Measurements from ENCODE around the gene PCBP1.
"Not testable (repeated sequence)": the region's sequence is repeated elsewhere in the genome, so short reads cannot be mapped to it uniquely, and the experiment has no call there.

Gene PCBP1

DNA sequence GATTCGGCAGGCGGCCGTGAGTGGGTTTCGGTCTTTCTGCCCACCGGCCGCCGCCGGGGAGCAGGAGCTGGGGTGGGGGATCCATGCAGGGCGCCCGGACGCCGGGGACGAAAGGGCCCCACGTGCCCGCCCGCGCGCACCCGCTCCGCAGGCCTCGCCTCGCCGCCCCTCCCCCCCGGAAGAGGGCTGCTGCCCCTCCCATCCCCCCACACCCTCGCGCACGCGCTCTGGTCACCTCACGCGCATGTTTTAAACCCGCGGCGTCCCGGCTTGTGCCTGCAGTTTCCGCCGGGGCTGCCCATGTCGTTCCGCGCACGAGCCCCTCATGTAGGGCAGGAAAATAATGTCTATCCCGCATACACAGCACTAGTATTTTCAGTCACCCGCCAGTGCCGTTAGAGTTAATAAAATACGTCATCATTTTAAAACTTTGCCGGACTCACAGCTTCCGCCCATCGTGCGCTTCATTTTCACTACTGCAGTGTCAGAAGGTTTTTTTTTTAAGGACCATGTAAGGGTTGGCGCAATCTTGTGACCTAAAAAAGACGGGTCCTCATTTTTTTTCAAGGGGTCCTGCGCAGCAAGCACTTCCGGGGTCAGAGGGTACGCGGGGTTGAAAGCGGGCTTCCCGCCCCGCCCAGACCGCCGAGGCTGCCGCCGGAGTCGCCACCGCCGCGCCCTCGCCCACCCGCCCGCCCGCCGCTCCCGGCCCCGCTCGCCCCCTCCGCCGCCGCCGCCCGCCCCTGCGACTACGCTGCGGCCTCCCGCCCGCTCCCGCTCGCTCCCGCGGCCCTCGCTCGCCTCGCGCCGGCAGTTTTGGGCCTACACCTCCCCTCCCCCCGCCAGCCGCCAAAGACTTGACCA lies at the start of gene PCBP1:
TSS of gene PCBP1 (plus strand) at position 640 of the 864 bp plus-strand sequence. CDS start 267 bp downstream, outside the sequence.
- DNase-seq: peak; percentile 65

DNA sequence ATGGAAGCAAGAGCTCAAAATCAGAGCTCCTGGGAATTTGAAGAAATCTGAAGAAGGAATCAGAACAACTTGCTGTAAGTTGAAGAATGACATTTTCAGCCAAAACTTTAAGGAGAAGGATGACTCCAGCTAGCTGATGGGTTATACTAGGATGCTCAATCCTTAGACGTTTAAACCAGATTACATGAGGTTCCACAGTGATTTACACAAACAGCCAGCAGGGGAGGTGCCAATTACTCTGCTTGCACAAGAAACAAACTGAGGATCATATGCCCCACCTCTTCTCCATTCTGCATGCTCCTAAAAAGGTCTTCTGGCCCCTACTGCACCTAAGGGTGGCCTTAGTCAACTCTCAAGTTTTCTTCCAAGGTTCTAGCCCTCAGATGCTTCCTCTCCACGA lies 47.9 kb upstream of the PCBP1 start:
- DNase-seq: no peak

DNA sequence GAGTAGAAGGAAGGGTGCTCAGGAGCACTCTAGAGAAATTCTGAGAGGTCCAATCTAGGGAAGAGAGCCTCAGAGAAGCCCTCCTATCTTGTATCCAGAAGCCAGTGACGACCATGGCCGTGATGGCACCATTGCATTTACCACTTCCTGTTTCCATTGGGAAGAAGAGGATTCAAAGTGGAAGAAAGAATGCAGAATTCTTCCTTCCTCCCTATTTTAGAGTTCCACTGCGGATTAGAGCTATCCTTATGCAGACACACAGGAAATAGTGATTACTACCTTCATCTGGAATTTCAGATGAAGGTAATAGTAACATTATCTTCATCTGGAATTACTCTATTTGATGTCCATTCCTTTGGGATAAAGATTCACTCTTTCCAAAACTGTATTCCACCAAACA lies 45.6 kb upstream of the PCBP1 start:
- DNase-seq: no peak

DNA sequence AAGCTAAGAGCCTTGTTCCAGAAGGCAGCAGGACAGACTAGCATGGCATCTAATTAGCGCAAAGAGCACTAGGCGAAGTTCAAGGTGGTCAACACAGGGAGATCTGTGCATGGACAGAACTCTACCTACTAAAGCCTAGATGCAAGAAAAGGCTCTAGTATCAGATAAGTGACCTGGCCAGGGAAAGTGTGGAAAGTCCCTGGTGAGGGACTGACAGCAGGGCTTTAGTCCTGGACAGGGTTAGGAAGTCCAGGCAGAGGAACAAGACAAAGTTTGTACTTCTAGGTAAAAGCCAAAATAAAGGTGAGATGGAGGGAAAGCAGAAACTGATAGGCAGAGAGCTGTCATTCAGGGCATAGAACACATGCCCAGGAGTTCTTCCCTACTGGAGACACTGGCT lies 45.0 kb upstream of the PCBP1 start:
- no peak for DNase-seq

DNA sequence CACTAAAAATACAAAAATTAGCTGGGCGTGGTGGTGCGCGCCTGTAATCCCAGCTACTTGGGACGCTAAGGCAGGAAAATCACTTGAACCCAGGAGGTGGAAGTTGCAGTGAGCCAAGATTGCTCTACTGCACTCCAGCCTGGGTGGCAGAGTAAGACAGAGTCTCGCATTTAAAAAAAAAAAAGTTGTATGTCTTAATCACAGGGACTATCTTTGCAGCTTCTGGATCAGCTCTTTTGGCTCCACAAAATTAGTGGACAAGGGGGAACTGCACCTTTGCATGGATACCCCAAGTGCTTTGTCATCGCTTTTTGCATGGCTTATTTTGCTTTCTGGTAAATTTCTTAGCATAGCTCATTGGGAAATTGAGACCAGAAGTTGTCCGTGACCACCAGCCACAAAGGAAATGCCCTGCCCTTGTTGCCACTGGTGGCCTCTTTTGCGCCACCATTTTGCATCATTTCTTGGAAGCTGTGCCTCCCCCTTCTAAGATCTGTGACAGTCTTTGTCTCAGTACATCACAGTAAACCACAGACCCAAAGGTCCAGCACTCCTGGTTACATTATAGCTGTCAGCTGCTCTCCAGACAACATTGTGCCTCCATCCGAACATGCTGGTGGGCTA lies 43.9 kb upstream of the PCBP1 start:
- DNase-seq: no peak

DNA sequence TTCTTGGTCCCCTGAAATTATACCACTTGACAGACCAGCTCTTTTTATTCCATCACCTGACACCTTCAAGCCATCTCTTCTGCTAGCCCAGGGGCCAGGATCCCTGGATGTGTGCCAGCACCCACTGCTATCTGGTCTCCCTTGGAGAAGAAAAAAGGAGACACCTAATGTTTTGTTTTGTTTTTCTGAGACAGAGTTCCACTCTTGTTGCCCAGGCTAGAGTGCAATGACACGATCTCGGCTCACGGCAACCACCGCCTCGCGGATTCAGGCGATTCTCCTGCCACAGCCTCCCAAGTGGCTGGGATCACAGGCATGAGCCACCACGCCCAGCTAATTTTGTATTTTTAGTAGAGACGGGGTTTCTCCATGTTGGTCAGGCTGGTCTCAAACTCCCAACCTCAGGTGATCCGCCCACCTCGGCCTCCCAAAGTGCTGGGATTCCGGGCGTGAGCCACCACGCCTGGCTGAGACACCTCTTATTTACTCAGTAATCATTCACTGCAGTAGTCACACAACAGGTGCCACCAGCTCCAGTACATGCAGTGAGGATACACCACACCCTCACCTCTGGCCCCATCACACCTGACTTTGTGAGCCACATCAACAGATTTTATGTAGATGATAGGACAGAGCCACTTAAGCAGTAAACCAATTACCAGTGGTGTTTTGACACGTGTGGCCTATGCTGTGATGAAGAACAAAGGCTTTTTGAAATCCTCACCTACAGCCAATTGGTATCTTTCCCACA lies 42.8 kb upstream of the PCBP1 start:
- DNase-seq: no peak

DNA sequence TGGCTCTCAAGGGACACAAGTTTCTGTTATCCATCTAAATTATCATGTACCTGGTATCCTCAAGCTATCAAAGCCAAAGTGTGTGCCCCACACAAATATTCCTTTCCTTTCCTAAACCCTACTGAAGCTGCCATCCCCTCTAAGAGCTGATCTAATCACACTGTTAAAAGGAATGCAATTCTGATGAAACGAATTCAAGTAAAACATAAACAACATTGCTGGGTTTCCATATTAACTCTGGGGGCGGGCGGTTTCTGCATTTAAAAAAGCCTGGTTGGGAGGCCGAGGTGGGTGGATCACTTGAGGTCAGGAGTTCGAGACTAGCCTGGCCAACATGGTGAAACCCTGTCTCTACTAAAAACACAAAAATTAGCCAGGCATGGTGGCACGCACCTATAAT lies 41.9 kb upstream of the PCBP1 start:
- no peak for DNase-seq

DNA sequence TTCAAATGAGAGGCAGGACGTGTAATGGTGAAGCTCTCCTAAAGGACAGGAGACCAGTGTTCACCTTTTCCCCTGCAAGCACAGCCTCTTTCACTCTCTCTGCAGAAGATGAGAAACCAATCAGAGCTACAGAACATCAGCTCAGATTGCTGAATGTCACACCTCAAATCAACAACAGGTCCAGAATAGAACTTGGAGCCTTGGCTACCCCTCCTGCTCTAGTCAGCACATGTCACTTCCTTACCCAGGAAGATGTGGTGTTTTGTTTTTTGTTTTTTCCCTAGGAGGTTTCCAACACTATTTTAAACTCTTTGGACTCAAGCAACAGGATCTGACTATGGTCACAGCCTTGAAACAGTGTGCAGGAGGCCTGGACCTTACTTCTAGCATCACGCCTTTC lies 41.3 kb upstream of the PCBP1 start:
- no peak for DNase-seq

DNA sequence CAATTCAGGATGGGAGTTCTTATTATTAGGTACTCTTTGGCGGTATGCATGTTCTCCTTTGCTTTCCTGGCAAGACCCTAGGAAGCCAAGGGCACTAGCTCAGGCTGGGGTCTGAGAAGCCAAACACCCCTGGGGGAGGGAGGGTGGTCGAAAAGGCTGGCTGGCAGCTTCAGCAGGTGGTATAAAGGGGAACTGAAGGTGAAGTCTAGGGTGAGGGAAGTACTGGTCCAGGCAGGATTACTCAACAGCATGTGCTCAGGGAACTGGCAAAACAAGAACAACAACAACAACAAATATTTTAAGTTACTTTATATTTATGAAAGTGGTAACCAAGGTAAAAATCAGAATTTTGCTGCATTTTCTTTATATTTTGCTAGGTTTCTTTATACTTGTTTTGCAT lies 40.7 kb upstream of the PCBP1 start:
- no peak for DNase-seq

DNA sequence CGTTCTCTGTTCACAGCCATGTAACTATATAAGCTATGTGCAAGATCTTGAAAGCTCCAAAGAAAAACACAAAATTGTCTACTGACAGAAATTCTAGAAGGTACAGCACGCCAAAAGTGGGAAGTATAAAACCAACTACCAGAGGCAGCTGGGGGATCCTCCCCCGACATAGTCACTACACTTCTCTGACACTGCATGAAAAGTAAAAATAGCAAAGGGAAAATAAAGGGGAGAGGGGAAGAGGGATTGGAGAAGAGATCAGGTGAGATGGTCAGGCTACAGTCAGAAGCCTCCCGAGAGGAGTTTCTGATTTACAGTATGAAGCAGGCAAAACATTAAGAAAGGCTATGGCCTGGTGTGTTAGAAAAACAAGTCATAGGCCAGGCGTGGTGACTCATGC lies 39.8 kb upstream of the PCBP1 start:
- no peak for DNase-seq

DNA sequence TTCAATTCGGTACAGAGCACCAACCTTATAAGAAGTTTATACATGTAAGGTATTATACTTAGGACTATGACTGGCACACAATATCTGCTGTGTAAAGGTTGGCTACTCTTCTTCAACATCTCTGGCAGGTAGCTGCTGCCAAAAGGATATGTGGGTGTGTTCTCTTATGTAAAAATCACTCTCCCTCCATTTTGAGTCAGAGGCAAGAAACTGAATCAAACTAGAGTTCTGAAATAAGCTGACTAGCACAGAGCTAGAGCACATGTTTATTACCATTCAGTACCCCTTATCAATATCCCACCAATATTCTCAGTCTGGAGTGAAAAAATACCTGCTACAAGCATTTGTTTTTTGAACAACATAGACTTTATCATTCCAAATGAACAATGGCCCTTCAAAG lies 38.0 kb upstream of the PCBP1 start:
- DNase-seq: no peak

DNA sequence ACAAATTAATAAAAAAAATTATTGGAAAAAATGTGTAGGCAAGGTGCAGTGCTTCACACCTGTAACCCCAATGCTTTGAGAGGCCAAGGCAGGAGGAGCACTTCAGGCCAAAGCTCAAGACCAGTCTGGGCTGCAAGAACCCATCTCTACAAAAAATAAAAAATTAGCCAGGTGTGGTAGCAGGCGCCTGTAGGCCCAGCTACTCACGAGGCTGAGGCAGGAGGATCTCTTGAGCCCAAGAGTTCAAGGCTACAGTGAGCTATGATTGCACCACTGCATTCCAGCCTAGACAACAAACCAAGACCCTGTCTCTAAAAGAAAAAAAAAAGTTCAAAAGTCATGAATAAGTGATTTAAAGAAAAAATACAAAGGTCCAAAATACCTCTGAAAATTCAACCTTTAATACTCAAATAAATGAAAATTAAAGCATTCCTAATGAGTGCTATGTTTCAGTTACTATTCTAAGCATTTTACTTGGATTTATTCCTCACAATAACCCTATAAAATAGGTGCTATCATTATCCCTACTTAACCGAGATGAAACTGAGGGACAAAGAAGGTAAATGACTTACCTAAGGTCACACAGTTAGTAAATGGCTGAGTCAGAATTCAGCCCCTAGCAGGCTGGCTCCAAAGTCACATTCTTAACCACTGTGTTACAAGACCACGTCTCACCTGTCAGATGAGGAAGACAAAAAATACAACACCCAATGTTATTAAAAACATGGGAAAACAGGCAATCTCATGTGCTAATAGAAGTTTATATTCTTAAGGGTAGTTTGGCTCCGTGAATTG lies 36.4 kb upstream of the PCBP1 start:
- no peak for DNase-seq

DNA sequence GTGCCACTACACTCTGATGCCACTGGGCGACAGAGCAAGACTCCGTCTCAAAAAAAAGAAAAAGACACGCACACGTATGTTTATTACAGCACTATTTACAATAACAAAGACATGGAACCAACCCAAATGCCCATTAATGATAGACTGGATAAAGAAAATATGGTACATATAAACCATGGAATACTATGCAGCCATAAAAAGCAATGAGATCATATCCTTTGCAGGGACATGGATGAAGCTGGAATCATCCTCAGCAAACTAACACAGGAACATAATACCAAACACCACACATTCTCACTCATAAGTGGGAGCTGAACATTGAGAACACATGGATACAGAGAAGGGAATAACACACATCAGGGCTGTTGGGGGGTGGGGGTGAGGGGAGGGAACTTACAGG lies 32.0 kb upstream of the PCBP1 start:
- not testable (repeated sequence) for DNase-seq

DNA sequence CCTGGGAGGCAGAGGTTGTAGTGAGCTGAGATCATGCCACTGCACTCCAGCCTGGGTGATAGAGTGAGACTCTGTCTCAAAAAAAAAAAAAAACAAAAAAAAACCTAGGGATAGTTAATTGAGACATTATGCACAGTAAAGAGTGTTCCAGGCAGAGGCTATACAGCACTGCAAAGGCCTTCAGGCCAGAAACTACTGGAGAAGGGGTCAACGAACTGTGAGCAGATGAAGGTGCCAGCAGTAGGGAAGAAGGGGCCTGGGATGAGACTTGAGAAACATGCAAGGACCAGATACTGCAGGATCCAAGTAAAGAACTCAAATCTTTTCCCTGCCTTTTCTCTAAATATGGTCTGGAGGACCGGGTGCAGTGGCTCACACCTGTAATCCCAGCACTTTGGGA lies 26.0 kb upstream of the PCBP1 start:
- DNase-seq: no peak

DNA sequence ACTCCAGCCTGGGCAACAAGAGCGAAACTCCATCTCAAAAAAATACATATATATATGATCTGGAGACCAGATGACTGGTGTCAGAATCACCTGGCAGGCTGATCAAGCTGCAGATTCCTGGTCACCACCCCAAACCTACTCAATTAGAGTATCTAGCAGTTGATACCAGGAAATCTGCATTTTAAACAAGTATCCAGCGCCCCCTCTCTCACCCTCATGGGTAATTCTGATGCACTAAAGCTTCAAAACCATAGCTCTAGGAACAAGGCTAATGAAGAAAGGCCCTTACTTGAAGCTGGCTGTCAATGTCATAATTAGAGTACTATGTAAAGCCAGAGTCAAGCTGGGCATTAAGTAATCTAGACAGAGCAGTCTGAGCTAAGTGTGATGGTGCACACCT lies 25.0 kb upstream of the PCBP1 start:
- DNase-seq: no peak

DNA sequence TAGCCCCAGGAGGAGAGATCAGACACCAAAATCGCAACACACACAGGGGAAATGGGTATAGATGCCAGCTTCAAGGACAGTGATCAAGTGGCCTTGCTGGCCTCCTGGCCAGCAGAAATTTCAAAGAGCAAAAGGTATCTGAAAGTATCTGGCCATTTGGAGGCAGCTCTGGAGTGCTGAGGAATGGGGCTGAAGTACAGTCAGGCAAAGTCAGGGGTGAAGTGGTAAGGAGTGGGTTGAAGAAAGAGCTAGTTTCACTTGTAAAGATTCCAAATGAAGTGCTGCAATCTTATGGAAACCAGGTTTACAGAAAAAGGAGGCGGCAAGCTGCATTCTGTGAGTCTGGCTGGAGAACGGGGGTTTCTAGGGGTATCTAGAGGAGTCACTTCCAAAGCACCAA lies 19.2 kb upstream of the PCBP1 start:
- DNase-seq: no peak

DNA sequence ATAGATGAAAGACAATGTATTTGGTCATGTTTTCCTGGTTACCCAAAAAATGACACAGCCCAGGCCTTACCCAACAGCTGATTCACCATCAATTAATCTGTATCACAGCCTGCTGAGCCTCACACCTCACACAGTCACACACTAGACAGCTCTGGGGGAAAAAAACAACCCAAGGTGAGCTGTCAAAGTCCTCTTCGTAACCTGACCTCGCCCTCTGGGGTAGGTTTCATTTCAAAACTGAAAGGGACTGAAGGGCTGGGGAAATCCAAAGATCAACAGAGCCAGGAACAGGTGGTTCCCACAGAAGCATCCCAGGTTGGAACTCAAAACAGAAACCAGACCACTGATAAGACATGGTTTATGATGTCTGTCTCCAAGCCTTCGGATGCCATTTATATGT lies 18.2 kb upstream of the PCBP1 start:
- DNase-seq: no peak

DNA sequence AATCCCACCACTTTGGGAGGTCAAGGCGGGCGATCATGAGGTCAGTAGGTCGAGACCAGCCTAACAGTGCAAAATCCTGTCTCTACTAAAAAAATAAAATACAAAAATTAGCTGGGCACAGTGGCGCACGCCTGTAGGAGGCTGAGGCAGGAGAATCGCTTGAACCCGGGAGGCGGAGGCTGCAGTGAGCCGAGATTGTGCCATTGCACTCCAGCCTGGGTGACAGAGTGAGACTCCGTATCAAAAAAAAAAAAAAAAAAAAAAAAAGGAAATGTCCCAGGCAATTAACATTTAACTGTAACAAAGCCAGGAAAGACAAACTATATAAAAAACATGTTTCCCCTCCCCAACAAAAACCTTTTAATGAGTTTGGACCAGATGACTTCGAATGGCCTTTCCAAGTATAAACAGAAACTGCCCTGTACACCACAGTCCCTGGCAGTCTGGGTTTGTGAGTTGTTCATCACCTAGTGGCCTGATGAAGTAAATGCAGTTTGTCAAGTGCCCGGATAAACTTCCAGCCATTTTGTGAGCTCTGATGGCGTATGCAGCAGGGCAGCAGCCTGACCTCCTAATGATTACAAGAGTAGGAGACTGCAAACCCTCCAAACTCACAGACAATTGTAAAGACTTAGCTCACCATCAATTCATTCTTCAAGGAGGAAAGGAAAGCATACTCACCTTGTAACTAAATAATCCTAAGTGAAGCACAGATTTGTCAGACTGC lies 16.6 kb upstream of the PCBP1 start:
- peak; percentile 39 for DNase-seq

DNA sequence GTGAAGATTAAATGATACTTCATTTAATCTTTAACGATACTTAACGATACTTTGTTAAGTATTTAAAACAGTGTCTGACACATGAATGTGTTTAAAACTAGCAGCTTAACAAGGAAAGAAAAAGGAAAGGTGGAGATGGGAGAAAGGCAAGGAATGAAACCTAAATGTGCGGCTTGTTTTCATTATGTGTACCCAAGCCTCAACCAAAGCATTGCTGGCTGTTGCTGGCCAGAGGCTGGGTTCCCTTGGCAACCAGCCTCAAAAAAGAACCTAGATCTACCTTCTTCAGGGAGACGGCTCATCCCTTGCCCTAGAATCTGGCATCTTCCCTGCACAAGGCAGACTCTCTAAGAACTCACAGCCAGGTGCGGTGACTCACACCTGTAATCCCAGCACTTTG lies 13.8 kb upstream of the PCBP1 start:
- DNase-seq: no peak

DNA sequence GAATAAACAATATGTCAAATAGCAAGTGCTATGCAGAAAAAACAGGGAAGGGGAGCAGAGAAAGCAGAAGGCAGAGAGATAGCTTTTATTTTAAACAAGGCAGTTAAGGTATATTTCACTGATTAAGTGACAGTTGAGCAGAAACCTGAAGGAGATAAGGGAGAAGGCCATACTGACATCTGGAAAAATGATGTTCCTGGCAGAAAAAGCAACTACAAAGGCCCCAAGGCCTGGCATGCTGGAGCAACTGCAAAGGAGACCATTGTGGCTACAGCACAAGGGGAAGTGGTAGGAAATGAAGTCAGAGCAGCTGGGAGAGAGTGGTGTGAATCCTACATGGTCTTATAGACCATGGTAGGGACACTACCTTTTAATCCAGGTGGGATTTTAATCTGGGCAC lies 8.9 kb upstream of the PCBP1 start:
- no peak for DNase-seq

DNA sequence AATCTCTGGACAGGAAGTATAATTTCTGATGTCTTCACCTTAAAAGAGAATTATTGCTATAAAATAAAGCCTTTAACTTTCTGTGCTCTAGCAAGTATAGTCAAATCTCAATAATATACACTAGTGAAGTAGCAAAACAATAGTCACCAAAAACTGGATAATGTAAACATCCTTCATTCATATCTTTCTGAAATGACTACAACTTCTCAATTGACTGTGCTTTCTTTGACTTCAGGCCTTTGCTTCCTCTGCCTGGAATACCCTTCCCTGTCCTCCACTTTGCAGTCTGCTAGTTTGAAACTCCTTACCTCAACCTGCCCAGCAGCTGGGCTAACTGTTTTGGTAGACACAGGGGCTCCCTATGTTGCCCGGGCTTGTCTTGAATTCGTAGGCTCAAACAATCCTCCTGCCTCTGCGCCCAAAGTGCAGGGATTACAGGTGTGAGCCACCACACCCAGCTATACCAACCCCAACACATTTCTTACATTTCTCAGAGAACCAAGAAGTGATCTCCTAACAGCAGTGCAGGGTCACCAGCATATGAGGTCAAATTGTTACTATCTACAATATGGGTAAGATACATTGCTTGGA lies 6.6 kb upstream of the PCBP1 start:
- DNase-seq: no peak

DNA sequence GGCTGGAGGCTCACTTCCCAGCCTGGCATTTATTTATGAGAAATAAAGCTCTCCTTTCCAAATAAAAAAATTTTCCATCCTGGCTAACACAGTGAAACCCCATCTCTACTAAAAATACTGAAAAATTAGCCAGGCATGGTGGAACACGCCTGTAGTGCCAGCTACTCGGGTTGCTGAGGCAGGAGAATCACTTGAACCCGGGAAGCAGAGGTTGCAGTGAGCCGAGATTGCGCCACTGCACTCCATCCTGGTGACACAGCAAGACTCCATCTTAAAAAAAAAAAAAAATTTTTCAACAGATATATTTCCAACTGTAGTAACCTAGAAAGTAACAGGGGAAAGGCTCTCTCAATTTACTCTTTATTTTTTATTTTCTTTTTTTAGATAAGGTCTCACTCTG lies 6.1 kb upstream of the PCBP1 start:
- DNase-seq: no peak
